GM18868 (cell line): Measurements from ENCODE around the gene XXYLT1.

Source experiments
- ATAC-seq: cut with Tn5 transposase; IDR thresholded peaks from one replicate; pipeline ENCODE4 v1.9.1; 2021; ENCODE audit warnings: mild to moderate bottlenecking, moderate library complexity; ENCODE audit not compliant: unreplicated experiment

The XXYLT1 gene

DNA sequence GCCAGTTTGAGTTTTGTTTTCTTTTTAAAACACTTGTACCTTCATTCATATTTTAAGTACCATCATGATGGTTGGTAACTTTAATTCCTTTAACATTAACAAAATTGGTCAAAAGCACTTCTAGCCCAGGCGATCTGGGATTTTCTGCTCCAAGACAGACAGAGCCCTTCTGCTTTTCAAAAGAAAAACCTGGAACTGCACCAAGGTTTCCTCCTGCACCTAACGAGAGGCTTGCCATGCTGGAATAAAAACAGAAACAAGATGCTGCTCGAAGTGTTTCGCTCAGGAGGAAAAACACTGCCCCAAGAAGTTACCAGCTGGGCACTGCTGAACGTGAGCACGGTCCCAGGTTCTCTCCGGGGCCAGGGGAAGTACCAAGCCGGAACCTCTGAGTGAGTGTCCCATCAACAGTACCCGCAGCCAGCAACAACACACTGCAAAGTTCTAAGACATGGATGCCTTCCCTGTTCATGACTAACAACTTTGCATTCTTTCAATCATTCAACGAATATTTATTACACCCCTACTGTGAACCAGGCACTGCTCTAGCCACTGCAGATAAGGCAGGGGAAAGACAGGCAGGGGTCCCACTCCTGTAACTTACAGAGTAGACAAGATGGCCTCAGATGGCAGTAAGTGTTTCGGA lies 98.8 kb downstream of the XXYLT1 start:
- no peak for ATAC-seq

DNA sequence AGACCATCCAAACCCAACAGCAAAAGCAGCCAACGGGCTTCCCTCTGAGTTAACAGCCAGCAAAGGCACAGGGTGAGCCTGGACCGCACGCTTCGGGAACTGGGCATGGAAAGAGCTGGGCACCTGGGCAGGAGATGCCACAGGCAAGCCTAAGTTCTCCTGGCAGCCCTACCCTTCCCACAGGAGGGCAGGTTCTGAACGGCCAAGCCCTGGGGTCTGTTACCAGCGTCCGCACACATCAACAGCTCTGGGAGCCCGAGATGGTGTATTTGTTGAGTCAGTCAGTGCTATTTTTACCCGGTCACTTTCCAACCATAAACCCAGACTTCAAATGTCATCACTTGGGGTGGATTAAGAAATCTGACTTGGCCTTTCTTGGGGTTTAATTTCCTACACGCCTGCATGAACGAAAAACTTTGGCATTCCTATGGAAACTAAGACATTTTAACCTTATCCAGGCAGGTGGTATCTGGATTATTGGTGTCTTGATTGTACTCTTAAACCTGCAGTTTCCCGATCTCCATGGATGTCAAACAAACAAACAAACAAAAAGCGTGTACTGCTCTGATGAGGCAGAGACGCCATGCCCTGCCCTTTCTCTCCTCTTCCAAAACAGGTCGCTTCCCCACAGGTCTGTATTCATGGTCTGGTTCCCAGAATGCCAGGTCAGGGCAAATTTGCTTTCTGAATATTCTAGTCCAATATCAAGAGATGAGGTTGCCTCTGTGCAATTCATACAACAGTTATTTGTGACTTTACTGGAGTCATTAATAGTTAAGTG lies 99.7 kb downstream of the XXYLT1 start:
- ATAC-seq = no peak

DNA sequence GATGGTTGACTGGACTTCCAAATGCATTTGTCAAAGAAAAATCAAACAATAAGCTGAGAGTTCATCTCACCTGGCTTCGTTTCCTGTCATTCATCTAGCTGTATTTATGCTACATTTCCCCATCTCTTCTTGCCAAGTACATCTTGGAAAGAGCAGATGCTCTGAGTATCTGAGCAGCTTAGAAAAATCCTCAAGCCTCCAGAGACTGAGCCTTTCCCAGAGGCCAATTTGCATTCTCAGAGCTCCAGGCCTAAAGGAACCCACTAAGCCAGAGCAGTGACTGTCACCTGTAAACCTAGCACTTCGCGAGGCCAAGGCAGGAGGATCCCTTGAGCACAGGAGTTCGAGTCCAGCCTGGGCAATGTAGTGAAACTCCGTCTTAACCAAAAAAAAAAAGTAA lies 100.5 kb downstream of the XXYLT1 start:
- no peak for ATAC-seq

DNA sequence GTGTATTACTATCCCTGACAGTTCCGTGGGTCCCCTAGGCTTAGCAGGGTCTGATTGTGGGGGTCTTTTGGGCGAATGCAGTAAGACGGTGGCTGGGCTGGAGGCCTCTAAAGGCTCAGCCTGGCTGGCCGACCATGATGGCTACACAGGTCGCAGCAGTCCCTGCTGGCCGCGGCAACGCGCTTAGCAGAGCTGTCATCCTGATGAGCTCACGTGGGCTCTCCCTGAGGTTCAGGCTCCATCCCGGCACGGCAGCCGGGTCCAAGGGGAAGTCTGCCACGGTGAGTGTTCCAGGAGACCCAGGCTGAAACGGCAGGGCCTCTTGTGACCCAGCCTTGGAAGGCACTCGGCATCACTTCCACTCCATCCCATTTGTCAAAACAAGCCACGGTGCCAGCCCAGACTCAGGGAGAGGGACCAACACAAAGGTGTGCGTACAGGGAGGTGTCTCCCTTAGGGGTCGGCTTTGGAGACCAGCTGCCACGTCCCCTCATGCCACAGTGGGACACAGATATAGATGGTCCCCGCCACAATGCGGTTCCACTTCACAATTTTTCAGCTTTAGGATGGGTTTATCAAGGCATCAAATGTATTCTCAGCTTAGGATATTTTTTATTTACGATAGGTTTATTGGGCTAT lies 101.8 kb downstream of the XXYLT1 start:
- ATAC-seq = no peak

DNA sequence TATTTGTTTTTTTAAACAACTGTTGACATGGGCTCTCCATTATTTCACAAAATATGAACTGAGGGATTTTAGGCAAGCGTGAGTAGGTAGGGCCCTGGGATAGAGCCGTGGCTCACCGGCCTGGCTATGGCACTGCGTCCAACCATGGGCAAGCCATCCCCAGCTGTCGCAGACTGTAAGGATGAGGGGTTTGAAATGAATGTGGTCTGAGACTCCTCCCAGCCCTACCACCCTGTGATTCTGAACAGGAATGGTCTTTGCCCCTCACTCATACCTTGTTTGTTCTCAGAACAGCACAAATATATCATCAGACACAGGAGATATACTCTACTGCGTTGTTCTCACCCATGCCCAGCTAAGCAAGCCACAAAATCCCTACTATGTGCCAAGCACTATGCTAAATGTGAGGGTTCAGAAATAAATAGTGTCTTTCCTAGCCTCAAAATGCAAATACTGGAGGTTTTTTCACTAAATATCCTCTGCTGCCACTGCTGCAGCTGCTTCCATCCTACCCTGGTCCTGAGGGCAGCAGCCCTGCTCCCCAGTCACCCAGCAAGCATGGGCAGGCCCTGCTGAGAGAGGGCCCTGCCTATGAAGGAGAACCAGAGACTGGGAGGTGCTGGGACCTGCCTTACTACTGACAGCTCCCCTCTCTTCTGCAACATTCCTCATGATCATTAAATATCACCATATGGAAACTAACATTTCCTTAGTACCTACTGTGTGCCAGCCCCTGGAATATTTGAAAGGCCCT lies 102.8 kb downstream of the XXYLT1 start:
- no peak for ATAC-seq

DNA sequence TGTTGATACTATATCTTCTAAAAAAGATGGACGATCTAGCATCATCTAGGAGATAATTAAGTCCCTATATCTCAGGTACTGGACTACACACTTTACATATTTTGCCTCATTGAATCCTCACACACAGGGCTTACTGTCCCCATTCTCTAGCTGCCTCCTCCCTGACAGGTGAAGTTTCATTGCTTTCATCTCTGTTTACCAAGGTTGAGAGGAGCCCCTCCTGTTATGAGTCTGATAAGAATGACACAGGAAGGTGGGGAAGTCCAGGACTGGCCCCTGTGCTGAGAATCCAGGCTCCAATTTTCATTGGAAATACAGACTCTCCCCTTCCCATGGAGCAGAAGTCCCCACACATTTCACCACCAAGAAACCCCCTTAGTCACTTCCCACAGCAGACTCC lies 105.2 kb downstream of the XXYLT1 start:
- peak; percentile 62 for ATAC-seq

DNA sequence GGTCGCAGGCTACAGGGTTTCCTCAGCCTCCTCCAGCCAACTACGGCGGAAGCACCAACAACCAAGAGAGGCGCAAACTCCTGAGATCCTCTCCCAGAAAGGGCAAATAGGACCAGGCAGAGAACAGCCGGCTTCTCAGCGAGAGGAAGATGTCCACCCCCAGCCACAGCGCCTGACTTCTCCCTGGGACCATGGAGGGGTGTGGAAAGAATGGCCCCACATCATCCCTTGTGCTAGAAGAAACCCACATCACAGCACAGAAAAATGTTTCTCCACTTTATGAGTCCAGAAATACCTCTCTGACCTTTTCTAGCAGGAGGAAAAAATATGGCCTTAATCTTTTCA lies 105.7 kb downstream of the XXYLT1 start:
- ATAC-seq = no peak

DNA sequence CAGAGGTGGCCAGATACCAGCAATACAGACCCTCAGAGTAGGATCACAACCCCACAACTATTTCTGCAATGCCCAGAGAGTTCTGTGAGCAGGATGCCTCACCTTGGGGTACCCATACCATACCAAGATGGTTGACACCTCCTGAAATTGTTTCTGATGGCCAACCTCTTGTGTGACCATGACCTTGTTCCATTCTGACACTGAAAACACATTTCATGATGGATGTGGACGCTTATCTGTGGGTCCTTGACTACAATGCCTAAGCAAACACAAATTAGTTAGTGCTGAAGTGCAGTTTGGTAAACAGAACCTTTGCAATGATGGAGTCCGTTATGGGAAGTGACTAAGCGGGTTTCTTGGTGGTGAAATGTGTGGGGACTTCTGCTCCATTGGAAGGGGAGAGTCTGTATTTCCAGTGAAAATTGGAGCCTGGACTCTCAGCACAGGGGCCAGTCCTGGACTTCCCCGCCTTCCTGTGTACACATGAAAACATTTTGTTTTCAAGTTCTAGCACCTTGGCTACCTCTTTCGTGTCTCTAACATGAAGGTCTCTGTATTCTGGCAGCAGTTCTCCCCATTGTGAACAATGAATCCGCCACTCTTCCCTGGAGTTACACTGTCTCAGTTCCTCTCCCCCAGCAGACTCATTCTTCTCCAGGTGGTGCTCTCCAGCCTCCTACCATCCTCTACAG lies 106.2 kb downstream of the XXYLT1 start:
- no peak for ATAC-seq

DNA sequence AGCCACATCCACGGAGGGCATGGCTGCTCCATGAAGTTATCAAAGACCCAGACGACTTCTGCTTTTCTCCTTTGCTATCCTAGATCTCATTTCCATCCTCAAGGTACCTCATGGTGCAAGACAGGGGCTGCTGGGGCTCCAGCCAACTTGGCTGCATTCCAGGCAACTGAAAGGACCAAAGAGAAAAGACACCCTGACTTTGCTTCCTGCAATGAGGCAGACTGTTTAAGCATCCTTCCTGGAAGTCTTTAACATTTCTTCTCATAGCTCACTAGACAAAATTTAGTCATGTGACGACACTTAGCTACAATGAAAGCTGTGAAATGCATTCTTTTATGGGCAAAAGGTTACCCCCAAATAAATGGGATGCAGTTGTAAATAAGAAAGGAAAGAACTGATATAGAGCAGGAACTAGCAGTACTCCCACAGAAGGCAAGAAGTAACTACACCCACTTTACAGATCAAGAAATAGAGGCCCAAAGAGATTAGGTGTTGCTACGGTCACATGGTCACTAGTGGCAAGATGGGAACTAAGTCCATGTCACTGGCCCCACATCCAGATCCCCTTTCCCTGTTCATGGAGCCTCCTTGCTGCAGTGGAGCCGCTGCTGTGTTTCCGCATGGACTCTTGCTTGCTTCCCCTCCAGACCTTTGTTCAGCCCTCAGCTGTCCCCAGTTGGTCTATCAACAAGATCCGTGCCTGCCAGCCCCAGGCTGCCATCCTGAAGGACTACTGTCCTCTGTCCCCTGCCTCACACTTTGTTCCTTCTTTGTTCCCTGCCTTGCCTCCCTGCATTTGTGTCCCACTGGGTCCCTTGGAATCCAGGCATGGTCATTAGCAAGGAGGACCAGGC lies 107.0 kb downstream of the XXYLT1 start:
- ATAC-seq = no peak

DNA sequence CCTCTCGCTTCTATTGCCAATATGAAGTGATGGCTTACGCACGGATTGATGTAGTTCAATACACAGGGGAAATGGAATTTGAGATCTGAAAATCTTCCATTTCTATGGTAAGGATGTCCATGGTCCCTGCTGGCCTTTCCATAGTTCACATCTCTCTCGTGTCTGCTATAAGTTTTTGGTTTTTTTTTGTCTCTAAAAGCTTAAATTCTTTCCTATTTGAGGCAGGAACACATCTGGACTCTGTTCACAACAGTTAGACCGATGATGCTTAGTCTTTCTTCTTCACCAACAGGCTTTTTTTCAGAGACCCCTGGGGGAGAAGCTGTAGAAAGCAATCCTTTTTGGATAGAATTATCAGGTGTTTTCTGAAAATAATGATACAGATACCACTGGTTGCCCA lies 108.1 kb downstream of the XXYLT1 start:
- ATAC-seq = no peak

DNA sequence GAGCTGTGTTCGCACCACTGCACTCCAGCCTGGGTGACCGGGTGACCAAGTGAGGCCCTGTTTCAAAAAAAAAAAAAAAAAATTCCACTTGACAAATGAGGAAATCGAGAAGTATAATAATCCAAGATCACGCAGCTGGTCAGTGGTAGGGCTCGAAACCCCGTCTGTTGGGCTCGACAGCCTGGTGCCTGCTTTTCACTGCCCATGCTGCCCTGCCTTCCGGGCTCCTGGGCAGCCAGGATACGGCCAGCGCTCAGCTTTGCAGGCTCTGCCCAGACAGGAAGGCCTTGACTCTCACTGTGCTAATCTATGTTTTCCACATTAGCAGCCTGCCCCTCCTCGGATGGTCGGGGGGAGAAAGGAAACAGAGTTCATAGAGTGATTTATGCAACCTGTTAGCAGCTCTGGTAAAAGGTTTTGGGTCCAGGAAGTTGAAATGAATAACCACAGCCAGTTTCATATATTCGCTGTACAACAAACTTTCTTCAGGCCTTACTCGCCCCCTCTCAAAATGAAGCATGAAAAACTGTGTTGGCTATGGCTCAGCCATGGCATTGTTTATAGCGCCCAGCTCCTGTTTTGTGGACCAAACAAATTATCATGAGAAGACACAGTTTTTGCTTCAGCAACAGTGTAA lies 108.8 kb downstream of the XXYLT1 start:
- ATAC-seq = peak; percentile 59

DNA sequence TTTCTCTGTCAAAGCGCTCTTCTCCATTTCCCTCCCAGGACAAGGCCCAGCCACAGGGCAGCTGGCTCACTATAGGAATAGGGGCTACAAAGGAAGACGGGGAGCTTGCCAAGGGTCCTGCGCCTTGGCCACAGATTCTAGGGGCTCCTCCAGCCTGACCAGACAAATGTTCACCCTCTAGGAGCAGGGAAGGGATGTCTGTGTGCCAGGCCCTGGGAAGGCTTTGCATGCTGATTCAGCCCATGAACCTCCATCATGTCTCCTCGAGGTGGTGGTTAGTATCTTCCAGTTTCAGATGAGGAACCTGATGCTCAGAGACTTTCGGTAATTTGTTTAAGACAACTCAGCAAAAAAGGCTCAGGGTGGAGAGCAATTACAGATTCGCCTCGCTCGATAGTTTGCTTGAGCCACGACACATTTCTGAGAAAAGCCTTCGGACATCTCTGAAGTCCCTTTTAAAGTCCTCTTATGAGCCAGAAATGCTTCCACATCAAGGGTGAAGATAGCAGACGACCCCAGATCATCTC lies 110.0 kb downstream of the XXYLT1 start:
- ATAC-seq = no peak

DNA sequence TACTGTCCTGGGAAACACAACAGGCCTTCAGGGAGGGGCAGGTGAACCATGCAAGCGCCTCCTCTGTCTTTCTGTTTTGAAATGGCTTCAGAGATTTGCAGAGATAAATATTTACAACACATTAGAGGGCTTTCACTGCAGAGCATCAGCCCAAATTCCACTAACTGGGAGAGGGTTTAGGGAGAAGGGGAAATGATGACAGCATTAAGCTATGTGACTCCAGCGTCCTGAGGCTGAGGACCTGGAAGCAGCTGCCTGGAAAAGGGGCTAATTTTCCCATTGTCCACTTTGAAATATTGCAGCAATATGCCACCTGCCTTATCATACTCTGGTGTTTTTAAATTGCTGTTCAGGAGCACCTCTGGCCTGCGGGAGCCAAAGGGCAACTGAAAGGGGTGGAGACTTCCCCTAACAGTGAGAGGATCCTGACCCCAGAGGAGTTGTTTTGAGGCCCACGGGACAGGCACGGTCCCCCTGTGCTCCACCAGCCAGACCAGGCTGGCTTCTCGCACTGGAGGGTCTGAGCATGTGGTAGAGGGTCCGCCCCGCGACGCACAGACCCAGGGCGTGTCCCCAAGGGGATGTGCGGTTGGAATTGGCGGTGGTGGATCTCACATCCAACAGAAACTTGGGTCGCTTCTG lies 110.6 kb downstream of the XXYLT1 start:
- ATAC-seq = no peak

DNA sequence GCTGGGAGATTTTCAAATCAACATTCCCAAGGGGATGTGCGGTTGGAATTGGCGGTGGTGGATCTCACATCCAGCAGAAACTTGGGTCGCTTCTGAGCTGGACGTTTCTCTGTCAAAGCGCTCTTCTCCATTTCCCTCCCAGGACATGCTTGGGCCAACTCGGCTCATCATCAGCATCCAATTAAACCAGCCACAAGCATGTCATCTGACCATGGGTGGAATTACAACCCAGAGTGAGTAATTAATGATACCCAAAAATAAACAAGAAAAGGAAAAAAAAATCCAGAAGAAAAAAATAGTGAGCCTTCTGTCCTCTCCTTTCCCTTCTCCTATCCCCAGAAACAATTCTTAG lies 111.2 kb downstream of the XXYLT1 start:
- ATAC-seq = no peak

DNA sequence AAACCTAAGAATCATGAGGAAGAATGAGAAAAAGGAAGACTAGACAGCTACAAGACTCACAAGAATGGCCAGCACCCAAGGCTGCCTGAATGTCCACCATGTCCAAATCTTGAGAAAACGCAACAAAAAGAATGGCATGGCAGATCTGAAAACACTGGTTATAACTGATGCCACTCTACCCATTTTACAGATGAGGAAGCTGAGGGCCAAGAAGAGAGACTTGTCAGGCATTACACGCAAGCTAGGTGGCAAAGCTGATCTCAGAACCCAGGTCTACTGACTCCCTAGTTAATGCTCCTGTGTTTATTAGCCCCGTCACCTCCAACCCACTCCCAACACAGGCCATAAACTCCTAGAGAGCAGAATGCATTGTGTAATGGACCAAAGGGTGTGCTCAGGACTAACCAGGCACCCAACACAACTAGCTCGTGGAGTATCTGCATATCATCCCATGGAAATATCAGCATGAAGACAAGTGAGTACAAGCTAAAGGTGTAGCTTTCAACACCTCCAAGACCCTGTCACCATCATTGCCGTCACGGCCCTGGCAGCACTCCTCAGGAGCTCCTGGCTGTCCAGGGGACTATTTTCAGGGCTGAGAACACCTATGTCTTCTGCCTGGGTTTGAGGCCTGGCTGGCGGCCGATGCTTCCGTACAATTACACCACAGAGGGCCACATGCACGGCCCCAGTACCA lies 111.7 kb downstream of the XXYLT1 start:
- no peak for ATAC-seq

DNA sequence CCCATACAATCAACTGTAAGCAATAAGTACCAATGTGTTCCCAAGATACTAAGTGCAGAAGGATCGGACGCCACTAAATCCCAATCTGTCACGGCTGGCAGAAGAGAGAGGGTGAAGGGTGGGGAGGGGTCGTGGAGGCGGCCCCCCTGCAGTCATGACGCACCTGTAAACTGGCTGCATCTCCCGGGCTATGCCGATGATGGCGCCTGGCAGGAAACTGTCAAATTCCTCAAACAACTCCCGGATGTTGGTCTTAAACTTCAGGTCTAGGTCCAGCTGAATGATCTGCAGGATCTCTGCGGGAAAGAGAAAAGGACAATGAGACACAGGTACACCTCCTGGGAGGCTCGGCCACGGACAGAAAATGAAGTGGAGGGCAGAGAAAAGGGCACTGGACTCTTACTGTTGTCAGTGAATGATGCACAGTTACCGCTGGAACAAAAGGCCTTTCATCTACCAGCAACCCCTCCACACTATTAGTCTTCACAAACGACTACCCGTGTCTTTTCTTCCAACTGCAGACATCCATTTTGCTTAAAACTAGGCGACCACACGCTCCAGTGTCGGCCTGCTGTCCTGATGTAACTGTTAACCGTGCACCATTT lies 114.6 kb downstream of the XXYLT1 start:
- no peak for ATAC-seq

DNA sequence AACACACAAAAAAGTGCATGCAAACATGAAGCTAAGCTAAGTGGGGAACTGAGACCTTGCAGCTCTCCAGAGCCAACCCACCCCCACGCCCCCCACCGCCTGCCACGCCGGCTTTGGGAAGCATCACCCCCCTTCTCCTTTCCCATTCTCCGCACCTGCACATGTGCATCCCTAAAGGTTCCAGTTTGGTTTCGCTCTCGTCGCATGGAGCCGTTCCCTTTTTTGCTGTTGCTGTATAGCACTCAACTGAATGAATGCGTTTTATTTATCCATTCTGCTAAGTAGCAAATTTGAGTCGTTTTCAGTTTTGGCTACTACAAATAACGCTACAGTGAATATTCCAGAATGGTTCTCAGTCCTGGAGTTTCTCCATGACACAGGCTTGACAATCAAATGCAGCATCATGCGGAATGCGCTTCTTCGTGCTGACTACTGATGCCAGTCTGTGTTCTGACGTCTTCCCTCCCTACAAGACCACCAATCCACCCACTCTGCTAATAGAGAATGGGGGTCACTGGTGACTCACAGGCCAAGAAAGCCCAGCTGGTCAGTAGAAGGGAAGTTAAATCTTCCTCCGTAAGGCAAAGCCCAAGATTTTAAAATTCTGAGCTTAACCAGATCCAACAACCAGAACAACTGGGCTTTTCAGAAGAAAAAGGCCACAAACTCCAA lies 115.3 kb downstream of the XXYLT1 start:
- no peak for ATAC-seq
